SIG-M5 (cell line): ENCODE measurements around the gene ADCK2.
"Not testable (repeated sequence)": the region's sequence is repeated elsewhere in the genome, so short reads cannot be mapped to it uniquely, and the experiment has no call there.

ENCODE experiments used
- DNase-seq: peaks from one replicate; lab custom pipeline; 2025; lab: John Stamatoyannopoulos, UW

The ADCK2 gene

GRCh38 chr7:140674356-140674800, 1.6 kb downstream of the ADCK2 start:
- DNase-seq: no peak

- DNase-seq: no peak
Measured at GRCh38 chr7:140674899-140675701, 2.4 kb downstream of the ADCK2 start.

GRCh38 chr7:140675726-140676125, 3.0 kb downstream of the ADCK2 start:
- no peak for DNase-seq

GRCh38 chr7:140676306-140676705, 3.6 kb downstream of the ADCK2 start:
- peak; percentile 25 for DNase-seq

GRCh38 chr7:140676956-140677355, 4.2 kb downstream of the ADCK2 start:
- not testable (repeated sequence) for DNase-seq

- no peak for DNase-seq
Measured at GRCh38 chr7:140677496-140677895, 4.8 kb downstream of the ADCK2 start.

- DNase-seq: no peak
Measured at GRCh38 chr7:140678081-140678815, 5.5 kb downstream of the ADCK2 start.

- no peak for DNase-seq
Measured at GRCh38 chr7:140678816-140679130, 6.0 kb downstream of the ADCK2 start.

- no peak for DNase-seq
Measured at GRCh38 chr7:140679186-140679585, 6.4 kb downstream of the ADCK2 start.

- DNase-seq: no peak
Measured at GRCh38 chr7:140680886-140681285, 8.1 kb downstream of the ADCK2 start.

- no peak for DNase-seq
Measured at GRCh38 chr7:140681766-140682165, 9.0 kb downstream of the ADCK2 start.

GRCh38 chr7:140683657-140684056, 10.9 kb downstream of the ADCK2 start:
- DNase-seq: no peak

GRCh38 chr7:140684066-140684950, 11.6 kb downstream of the ADCK2 start:
- DNase-seq: no peak

GRCh38 chr7:140685407-140686087, 12.8 kb downstream of the ADCK2 start:
- no peak for DNase-seq

GRCh38 chr7:140686921-140687320, 14.2 kb downstream of the ADCK2 start:
- no peak for DNase-seq

- no peak for DNase-seq
Measured at GRCh38 chr7:140688341-140688740, 15.6 kb downstream of the ADCK2 start.

GRCh38 chr7:140689199-140690152, 16.7 kb downstream of the ADCK2 start:
- DNase-seq: no peak

GRCh38 chr7:140691376-140692045, 18.8 kb downstream of the ADCK2 start:
- no peak for DNase-seq

- DNase-seq: not testable (repeated sequence)
Measured at GRCh38 chr7:140693849-140694248, 21.1 kb downstream of the ADCK2 start.

- DNase-seq: no peak
Measured at GRCh38 chr7:140694592-140694991, 21.8 kb downstream of the ADCK2 start.
